GM19328 (cell line): ENCODE measurements around the gene SATB2.

Source experiments
- ATAC-seq: cut with Tn5 transposase; IDR thresholded peaks from one replicate; pipeline ENCODE4 v1.9.1; 2021; ENCODE audit warnings: mild to moderate bottlenecking, moderate library complexity; ENCODE audit not compliant: unreplicated experiment

The SATB2 gene

DNA sequence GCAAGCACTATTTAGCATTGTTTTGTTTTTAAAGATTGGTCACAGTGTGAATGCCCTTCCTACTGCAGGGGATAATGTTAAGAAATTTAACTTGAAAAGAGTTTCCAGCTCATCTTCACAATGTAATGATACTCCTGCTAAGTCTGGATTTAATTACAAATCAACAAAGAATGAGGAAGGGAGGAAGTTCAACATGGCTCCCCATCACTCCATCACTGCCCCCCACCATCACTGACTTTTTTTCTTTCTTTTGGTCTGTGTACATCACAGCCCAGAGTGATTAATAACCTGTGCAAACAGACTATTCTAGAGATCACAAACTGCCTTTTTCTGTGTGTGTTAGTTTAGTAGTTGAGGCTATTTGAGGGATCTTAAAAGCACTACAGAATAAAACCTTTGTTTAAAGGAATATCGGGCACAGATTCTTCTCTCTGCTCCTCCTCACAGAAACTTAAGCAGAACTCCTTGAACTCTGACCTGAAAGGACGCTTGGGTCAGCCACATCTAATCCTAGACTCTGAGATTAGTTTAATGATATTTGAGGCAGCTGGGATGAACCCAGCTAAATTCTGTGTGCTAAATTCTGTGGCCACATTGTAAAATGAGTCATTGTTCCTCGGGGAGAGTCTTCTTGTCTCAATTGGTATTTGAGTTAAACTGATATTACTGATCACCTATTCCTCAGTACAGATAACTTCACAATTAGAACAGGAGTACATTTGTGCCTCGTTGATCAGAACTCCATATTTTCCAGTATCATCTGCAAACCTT lies 47.8 kb downstream of the SATB2 start:
- ATAC-seq, result no peak

DNA sequence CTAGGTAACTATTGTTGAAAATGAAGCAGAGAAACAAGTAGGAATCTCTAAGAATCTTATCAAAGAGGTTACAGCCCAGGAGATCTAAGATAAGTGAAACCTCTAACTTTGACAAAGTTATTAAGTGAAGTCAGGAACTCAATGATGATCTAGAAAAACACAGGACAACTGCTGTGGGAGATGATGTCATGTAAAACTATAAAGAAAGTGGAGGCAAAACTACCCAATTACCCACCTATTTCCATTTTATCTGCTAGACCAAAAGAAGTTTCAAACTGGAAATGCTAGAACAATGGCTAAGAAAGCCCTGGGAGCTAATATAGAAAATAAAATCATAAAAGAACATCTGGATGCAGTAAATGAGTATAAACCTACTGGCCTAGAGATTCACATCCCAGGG lies 50.3 kb downstream of the SATB2 start:
- ATAC-seq, result no peak

DNA sequence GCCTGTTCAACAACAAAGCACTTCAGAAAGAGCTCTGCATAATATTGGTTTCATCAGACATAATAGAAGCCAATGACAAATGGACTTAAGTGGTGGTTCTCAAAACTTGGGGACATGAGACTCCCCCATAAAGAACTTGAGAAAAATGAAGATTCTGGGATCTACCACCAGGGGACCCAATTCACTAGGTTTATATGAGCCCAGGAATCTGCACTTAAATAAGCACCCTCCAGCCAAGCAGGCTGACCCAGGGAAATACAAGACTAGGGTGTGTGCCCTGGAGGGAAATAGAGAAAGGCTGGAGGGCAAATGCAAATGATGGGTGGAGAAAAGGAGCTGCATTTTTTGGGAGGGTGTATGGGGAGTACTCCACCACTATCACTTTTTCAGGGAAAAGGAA lies 52.5 kb downstream of the SATB2 start:
- no peak for ATAC-seq

DNA sequence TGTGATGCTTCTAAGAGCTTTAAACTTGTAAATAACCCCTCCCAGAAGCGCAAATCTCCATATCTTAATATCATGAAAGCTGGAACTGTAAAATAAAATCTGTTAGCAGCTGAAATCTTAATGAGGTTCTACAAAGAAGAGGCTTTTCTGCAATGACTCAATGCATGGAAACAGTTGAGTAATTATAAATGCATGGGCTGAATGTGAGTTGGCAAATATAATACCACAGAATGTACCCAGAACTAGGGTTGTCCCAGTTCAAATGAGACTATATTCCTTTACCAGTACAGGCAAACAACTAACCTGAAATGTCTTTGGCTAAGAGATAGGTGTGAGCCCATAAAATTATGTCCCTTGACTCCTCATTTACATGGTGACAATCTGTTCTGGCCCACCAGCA lies 52.9 kb downstream of the SATB2 start:
- no peak for ATAC-seq

DNA sequence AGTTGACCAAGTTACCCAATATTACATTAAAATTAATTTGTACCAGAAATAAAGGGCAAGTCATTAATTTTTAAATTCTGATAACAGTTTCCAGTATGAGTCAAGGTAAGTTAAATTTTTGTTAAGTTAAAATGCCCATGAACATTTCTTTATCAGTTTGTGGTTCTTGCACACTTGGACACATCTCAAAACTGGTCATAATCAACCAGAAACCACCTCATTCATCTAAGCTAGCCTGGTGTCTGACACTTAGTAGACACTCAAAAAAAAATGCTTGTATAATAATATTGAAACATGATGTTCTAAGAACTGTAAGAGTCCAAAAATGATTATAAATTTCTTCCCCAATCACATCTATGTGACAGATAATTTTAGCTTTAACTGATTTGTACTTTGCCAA lies 62.4 kb downstream of the SATB2 start:
- no peak for ATAC-seq

DNA sequence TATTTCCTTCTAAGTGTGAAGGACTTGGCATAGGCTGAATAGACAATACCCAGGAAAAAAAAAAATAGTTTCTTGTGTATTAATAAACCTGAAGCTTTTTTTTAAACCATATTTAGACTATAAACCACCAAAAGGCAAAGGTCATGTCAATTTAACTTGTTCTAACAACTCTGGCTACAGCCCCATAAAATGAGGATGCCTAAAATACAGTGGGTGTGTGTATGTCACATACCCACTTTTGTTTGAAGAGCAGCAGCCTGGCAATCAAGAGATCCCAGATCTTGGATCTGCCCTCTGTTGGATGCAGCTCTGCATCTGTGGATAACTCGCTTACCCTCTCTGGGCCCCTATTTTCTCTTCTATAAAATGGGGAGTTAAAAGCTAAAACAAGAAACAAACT lies 65.4 kb downstream of the SATB2 start:
- no peak for ATAC-seq

DNA sequence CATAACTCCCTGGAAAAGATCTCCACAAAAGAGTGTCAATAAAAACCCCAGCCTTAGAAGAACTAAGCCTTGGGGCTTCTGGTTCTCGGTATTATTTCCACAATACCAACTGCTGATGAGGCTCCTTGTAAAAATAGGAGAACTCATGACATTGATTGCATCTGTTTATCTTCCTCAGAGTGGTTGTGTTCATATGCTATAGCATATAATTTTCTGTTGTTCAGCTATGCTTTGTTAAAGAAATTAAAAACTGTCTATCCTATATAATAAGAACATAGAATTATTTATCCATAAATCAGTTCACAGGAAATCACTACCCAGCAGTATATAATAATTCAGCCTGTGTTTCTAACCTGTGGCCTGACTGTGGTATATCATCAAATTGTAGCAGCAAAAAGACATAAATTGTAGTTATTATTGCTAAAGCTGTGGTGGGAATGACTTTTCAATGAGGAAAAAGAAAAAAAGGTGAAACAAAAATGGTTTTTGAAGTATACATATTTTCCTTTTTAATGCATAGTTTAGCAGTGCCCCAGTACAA lies 68.9 kb downstream of the SATB2 start:
- no peak for ATAC-seq

DNA sequence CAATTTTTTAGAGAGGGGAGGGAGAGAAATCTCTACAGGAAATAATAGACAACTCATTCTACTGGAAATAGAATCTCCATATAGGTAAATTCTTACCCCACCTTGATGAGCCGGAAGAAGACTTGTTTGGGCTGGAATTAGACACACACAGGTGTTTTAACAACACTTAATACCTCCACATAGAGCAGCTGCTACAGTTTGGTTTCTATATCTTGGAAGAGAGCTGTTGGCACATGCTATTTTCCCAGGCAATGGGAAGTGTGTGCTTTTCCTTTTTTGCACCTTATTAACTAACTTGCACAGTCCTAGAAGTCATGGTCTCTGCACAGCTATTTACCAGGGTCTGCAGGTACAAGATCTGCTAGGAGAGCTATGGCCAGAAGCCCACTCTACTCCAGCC lies 73.7 kb downstream of the SATB2 start:
- ATAC-seq, result no peak

DNA sequence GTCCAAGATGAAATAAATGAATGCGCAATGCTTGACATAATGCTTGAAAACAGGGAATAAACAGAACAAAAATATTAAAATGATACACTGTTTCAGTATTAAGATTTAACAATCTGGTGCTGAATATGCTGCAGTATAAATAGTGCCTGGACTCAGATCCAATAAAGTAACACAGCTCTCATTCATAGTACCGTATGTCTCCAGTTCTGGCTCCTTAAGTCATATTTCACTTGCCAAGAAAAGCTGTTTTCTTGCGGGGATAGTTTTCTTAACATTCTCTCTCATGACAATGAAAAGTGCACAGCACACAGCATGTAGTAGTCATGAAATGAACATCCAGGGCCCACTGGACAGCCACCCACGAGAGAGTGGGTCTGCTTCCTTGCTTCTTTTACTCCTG lies 74.7 kb downstream of the SATB2 start:
- ATAC-seq, result no peak

DNA sequence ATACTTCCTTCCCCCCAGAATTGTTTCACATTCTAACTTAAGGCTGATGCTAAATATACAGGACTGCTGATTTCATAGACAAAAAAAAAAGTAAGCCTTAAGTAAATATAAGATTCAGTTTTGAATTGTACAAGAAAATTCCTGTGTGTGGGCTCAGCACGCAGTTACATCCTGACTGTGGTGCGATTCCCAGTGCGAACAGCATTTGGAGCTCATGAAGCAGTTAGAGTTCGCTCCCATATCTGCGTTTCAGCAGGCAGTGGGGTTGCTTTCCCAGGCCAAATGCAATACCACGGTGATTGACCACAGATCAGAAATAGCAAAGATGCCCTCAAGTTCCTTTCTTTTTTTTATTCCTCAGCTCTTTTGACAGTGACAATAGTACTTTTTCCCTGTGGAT lies 75.6 kb downstream of the SATB2 start:
- no peak for ATAC-seq

DNA sequence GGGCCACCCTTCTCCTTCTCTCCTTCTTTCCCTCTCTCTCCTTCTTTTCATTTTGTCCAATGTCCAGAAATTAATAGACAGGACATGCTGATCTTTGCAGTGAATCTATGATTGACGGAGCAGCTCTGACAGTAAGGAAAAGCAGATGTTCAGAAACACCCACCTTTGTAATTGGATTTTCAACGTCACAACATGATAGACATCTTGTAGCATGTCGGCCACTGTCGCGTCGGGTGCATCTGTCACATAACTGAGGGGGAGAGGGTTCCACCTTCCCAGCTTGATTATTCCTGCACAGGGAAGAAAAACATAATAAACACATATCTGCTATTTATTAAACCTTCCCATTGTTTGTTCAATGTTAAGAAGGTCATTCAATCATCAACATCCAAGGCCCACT lies 76.2 kb downstream of the SATB2 start:
- no peak for ATAC-seq

DNA sequence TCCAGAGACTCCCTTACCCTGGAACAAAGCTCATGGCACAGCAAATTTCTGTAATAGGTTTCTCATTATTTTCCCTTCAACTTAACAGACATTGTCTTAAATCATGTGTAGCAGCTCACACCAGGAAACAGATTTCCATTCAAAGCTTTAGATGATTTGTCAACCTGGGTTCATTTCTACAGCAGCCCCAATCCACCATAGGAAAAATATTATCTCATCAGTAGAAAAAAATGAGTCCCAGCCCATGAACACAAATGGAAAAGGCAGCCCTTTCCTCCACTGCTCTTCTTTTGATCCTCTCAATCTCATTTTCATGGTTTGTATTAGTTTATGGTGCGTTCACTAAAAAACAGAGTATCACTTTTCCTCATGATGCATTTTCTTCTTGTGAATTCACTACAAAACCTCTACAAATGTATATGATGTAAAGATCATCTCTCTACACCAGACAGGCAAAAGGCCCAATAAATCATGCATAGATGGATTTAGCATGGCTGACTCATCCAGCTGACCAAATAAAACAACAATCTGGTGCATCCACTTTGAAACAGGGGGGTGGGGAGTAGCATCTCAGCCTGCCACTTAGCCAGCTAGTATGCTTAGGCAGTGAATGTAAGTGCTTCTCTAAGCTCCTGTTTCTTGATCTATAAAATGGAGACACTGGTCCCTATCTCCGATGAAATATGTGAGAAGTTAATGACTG lies 78.6 kb downstream of the SATB2 start:
- ATAC-seq, result no peak

DNA sequence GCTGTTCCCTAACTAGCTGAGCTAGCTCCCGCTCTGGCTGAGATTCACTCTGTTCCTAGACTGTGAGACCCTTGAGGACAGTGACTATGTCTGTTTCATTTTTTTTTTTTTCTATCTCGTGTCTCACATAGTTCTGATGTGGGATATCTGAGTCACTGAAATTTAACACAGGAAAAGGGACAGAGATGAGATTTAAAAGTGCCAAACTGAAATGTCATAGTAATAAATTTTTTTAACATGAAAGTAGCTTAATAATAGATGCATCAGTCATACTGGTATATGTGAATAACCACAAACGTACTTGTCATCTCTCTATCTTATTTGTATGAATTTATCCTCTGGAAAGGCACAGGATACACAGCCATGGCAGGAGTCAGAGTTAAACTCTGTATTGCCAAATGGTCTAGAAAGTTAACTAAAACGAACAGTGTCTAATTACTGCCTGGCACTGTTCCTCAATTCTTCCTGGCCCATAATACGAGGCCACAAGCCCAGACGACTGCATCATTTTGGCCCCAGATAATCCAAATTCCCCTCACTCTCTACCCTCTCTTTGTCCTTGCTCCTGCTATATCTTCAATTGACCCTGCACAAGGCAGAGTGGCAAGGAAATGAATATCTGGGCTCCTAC lies 87.5 kb downstream of the SATB2 start:
- no peak for ATAC-seq

DNA sequence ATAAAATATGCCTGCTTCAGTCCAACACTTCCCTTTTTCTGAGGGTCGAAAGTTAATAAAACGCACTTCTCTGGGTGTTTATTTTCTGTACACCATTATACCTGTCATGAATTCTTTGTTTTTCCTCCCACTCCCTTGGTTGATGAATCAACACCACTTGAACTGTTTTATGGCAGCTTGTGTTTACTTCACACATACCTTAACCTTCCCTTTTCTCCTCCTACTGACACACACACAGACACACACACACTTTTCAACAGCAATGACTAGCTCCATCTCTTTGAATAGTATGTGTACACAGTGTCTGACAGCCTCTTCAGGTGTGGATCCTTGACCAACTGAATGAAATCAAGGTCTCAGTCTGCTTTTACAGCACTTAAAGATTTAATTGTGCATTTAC lies 91.3 kb downstream of the SATB2 start:
- ATAC-seq, result no peak

DNA sequence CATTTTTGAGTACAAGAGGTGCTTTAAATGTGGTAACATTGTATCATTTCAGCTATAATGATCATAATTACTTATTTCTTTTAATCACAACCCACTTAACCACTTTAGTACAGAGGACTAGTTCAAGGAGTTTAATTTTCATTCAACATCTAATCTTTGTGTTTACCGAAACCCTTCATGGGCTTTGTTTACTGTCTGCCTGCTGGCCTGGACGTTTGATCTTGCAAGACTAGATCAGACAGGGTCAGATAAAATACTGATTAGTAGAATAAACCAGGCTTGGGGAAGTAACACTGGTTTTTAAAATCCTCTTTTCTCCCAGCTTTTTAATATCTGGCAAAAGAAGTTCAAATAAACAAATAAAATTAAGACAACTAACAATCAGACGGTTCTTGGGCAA lies 93.6 kb downstream of the SATB2 start:
- ATAC-seq, result no peak

DNA sequence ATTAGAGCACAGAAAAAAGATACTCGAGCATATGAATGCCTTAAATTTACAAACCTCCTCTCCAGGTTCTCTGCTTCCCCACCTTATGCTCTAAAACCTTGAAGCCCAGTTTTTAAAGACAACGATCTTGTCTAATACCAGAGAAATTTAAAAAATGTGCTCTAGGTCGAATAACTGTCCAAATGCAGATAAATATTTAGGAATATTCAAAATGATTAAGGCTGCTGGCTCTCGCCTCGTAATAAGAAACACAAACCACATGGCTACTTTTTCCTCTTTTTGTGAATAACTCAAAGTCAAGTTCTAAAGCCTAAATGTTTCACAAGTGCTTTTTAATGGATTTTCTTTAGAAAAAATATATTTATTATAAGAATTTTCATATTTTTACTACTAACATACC lies 101.3 kb downstream of the SATB2 start:
- ATAC-seq, result no peak

DNA sequence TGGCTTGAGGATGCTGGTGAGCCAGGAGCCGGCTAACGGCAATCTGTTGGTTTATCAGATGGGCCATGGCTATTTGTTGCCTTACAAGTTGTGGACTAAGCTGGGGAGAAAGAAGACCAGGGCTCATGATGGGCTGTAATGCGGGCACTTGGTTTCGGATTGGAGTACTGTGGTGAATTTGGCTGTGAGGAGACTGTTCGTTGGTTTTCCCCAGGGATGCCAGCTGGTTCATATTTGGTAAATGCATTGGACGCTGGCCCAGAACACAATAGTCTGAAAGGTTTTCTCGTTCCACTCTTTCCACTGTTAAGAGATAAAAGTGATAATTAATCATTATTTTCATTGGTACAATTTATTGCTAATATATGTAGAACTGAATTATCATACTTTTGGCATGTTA lies 108.9 kb downstream of the SATB2 start:
- ATAC-seq, result no peak

DNA sequence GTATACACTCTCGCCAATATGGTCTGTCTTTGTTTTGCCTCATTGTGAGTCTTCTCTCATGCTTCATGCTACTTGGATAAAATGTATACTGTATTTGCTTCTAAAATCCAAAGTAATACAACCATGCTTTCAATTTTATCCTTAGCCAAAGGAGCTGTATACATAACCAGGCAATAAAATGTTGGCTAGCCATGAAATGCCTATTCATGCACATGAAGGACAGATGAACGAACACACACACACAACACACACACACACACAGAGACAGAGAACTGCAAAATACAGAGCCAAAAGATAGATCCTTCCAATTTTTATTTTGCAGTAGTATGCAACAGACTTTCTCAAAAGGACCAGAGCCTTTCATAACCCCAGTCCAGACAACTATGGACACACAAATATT lies 113.7 kb downstream of the SATB2 start:
- no peak for ATAC-seq

DNA sequence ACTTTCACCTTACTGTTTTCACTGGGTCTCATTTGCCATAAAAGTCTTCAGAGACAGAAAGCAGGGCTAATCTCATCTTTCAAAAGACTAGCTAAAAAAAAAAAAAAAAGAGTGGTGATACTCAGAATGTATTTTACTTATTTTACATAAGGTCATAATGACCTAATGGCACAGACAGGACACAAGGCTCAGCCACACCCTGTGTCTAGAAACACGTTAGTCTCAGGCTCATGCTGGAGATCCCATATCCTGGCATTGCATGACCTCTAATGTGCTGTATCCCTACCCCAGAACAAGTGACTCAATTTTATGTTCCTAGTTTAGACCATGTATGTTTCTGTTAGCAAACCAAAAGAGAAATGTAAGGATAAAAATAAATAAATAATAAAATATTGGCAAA lies 115.4 kb downstream of the SATB2 start:
- no peak for ATAC-seq

DNA sequence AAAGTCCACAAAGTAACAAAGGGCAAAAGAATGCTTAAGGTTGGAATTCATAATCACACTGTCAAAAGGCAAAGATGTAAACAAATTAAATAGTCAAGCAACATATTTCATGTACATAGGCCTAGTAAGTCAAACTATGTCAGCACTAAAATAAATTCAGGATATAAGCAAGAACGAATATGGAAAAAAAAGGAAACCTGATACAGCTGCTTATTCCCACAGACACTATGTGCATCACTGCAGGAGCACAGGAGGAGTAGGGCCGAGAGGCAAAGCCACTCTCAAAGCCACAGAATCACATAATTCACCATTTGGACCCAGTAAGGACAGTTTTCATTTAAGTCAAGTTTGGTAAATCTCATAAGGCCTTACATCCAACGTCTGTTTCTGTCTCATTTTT lies 116.6 kb downstream of the SATB2 start:
- ATAC-seq, result no peak

DNA sequence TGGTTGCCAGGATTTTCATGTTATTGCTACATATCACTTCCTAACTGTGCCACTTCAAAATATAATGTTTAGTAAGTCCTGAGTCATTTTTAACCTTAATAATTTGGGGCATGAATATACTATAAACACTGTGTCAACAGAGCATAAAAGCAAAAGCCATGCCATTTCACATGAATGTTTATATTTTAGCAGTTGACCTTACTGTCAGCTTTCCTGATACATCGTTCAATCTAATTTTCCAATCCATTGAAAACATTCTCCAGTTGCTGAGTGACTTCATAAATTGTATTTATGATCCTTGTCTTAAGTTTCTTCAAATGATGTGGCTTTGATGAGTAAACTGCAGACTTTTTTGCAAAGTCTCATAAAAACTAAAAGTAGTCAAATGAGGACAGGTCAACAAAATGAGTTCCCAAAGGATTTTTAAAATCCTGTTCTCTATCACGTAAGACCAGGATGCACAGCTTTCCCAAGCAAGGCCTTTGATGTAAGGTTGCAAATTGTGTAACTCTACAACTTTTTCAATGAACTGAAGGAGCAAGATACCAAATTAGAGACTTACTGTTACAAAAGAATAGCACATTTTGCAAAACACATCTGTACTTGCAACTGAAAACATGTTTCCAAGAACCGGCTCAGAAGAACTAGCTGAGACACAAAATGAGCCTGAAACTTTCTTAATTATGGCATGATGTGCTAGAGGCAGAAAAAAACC lies 117.7 kb downstream of the SATB2 start:
- ATAC-seq, result no peak
